ENCODE results near the gene GLI2. TPM values are rescaled to one million over a fixed set of nuclear protein-coding genes. Genes with fewer than 3 reads are reported as not detected.

Gene GLI2
- total and polyA plus RNA-seq, 9 of the 15 experiments (the other 6 are each of a cell fraction or from before 2014, with no cell fraction given): 0.24 TPM; not detected in 8

DNA sequence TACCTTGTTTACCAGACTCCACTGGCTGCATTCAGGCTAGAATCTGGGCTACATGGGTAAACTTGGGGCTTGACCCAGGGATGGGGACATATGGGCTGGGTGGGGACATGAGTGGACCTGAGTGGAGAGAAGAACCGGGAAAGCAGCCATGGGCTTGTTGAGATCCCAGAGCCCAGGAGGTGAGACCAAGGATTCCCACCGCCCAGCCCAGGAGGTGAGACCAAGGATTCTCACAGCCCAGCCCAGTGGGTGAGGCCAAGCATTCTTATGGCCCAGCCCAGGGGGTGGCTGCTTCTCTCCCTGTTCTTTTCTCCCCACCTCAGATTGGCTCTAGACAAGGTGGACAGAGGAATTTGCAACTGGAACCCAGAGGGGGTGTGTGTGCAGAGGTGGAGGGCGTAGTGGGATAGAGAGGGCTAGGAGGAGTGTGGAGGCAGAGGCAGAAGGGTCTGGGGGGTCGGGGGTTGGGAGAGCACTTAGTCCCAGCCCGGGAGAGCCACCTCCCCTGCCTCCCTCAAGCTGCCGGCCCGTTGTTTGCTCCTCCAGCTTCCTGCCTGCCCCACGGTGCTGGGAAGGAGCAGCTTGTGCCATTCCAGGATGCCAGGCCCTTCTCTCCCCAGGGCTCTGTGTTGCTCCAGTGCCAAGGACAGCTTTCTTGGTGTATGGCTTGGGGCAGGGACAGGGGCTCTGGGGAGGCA, 25.6 kb downstream of the GLI2 start:
- H3K4me2 ChIP-seq (ENCODE audit: insufficient read depth, low read length): no peak overlapping the region
- no peaks in the 10 kb centered on the region for H4K20me1 ChIP-seq (replicated peaks; ENCODE audit: control insufficient read depth, insufficient read depth, low read length)
- no peak for FAIRE-seq
- H3K79me2 ChIP-seq (ENCODE audit: control insufficient read depth, insufficient read depth, low read length): no peaks in the 10 kb centered on the region
- DNase-seq (ENCODE audit: extremely low read depth in 1 of 4, low spot score in 3 of 4): no peak
- no peak for ATAC-seq
- peaks cover 11 to 43% of the 10 kb centered on the region in 2 experiments; a peak in 3 of 5 replicates for H3K27me3 ChIP-seq (ENCODE audit: control insufficient read depth in 2 of 2, insufficient read depth in 2 of 2, low read length in 2 of 2)
- no peaks in the 10 kb centered on the region for H3K9me1 ChIP-seq (ENCODE audit: control insufficient read depth, insufficient read depth, low read length)
- no peak overlapping the region for H3K4me3 ChIP-seq
- WGBS (ENCODE audit: insufficient coverage, low coverage, missing lambda C conversion rate): 2% methylated on average over 8 of the region's 8 CpGs
- H3K27ac ChIP-seq (ENCODE audit: extremely low read depth, low read depth, low read length): no peak overlapping the region
- ChIA-PET CTCF (ENCODE audit: low intra/inter-chr PET ratio) (no interaction called here), POLR2A (no interaction called here)
- no peak overlapping the region for H2AFZ ChIP-seq (ENCODE audit: low read depth, low read length)
- H3K9ac ChIP-seq (ENCODE audit: insufficient read depth in 1 of 2, low read depth in 2 of 2, low read length in 2 of 2): no peak overlapping the region
- no TSS peak for BruUV-seq (replicated peaks)
- H3K4me1 ChIP-seq (replicated peaks in 1 of 2; ENCODE audit: control insufficient read depth in 2 of 2, insufficient read depth in 2 of 2, low read length in 2 of 2): peaks cover 0 to 6% of the 10 kb centered on the region in 2 experiments; a peak in 1 of 5 replicates
- intact Hi-C loops (cut with micrococcal nuclease) (no loop called here), in situ Hi-C loops (cut with MboI) (no loop called here)
- H3K36me3 ChIP-seq (ENCODE audit: control insufficient read depth, insufficient read depth, low read length): no peaks in the 10 kb centered on the region
- no peaks in the 10 kb centered on the region for H3K9me3 ChIP-seq (replicated peaks; ENCODE audit: control insufficient read depth, insufficient read depth, low read depth, low read length)
- TF ChIP-seq STAT5A (IDR thresholded peaks at IDR 0.05; ENCODE audit: borderline replicate concordance, low read length) (no peak), PHF8 (IDR thresholded peaks at IDR 0.05; ENCODE audit: borderline replicate concordance, low read length) (no peak), POLR2B (IDR thresholded peaks at IDR 0.05; ENCODE audit: low read depth, partially characterized antibody) (no peak), RBBP5 (IDR thresholded peaks at IDR 0.05; ENCODE audit: borderline replicate concordance, insufficient read depth, low read length, poor library complexity, severe bottlenecking) (no peak), VEZF1 (CRISPR knock-in tag; IDR thresholded peaks at IDR 0.05) (no peak), BHLHE40 (IDR thresholded peaks at IDR 0.05; ENCODE audit: low read length) (no peak), ZNF184 (CRISPR knock-in tag; IDR thresholded peaks at IDR 0.05) (no peak), NR0B1 (IDR thresholded peaks at IDR 0.05; ENCODE audit: partially characterized antibody) (no peak), ZNF655 (CRISPR knock-in tag; IDR thresholded peaks at IDR 0.05) (no peak), ELK3 (CRISPR knock-in tag; IDR thresholded peaks at IDR 0.05) (no peak), ARID4B (CRISPR knock-in tag; IDR thresholded peaks at IDR 0.05) (no peak)

Measured in K562 (cell line).